ENCODE results near the gene SNAPC2. TPM values are rescaled to one million over a fixed set of nuclear protein-coding genes. Genes with fewer than 3 reads are reported as not detected.

Gene SNAPC2
- total and polyA plus RNA-seq, 2 of the 13 experiments (the other 11 are each of a cell fraction or from before 2014, with no cell fraction given): 10.2 to 12.7 TPM

- TF ChIP-seq ZHX1 (CRISPR knock-in tag; IDR thresholded peaks at IDR 0.05; ENCODE audit: low read depth): peak; percentile 42; the same call in 1 of the 2 replicates
- TF ChIP-seq HNF1A (IDR thresholded peaks at IDR 0.05; ENCODE audit: low read depth): no peak
- TF ChIP-seq HNF1A (CRISPR knock-in tag; IDR thresholded peaks at IDR 0.05; ENCODE audit: borderline replicate concordance): 0 out of 2 replicates have a peak, but pooled peaks have one; percentile 42
- TF ChIP-seq YY1 (IDR thresholded peaks at IDR 0.05; ENCODE audit: insufficient read depth, insufficient replicate concordance, low read depth, low read length): peak; percentile 75
- TF ChIP-seq ZNF296 (CRISPR knock-in tag; conservative IDR thresholded peaks at IDR 0.05): no peak
- peak; percentile 42; the same call in 1 of the 2 replicates for TF ChIP-seq ZNF768 (CRISPR knock-in tag; IDR thresholded peaks at IDR 0.05)
- peak; percentile 40; the same call in 1 of the 2 replicates for TF ChIP-seq SPEN (CRISPR knock-in tag; IDR thresholded peaks at IDR 0.05; ENCODE audit: low read depth)
- TF ChIP-seq NR3C1 (CRISPR knock-in tag; IDR thresholded peaks at IDR 0.05): no peak
- TF ChIP-seq KIAA2018 (CRISPR knock-in tag; IDR thresholded peaks at IDR 0.05; ENCODE audit: borderline replicate concordance): no peak
- TF ChIP-seq CTCF (CRISPR knock-in tag; IDR thresholded peaks at IDR 0.05): peak; percentile 38; the same call in 1 of the 2 replicates
Observed at GRCh38 chr19:7916103-7916954, 3.8 kb upstream of the SNAPC2 start (continued).
